ENCODE data around the gene AP5S1.

GRCh38 chr20:3801846-3802245 is 18.5 kb upstream of the AP5S1 start:
- TF ChIP-seq CTCF (conservative IDR thresholded peaks at IDR 0.05 in 1 of 2, IDR thresholded peaks at IDR 0.05 in 1 of 2; ENCODE audit: extremely low read depth in 1 of 2, insufficient read depth in 1 of 2, low read depth in 1 of 2, low read length in 2 of 2), result no peak
- no peak for TF ChIP-seq EZH2 (IDR thresholded peaks at IDR 0.05; ENCODE audit: borderline replicate concordance, low read length)
